HuH-7.5 (cell line): ENCODE measurements around the gene CASKIN2.

ENCODE experiments used
- DNase-seq: peaks from one replicate; pipeline ENCODE4 v3.0.0; 2011; ENCODE audit warnings: low spot score

The CASKIN2 gene

GRCh38 chr17:75505152-75505409 is 10.3 kb downstream of the CASKIN2 start:
- no peak for DNase-seq

GRCh38 chr17:75504347-75505151 is 10.8 kb downstream of the CASKIN2 start:
- DNase-seq = peak; percentile 95

GRCh38 chr17:75503976-75504346 is 11.4 kb downstream of the CASKIN2 start:
- no peak for DNase-seq

- no peak for DNase-seq
Measured at GRCh38 chr17:75503337-75503950, 11.9 kb downstream of the CASKIN2 start.

GRCh38 chr17:75502721-75503329 is 12.5 kb downstream of the CASKIN2 start:
- no peak for DNase-seq

- DNase-seq = no peak
Measured at GRCh38 chr17:75502072-75502720, 13.1 kb downstream of the CASKIN2 start.

GRCh38 chr17:75501378-75502071 is 13.8 kb downstream of the CASKIN2 start:
- DNase-seq = no peak

GRCh38 chr17:75500419-75501216 is 14.7 kb downstream of the CASKIN2 start:
- DNase-seq = no peak

GRCh38 chr17:75499313-75500022 is 15.9 kb downstream of the CASKIN2 start:
- no peak for DNase-seq

- DNase-seq = no peak
Measured at GRCh38 chr17:75498726-75499213, 16.6 kb downstream of the CASKIN2 start.

- DNase-seq = no peak
Measured at GRCh38 chr17:75498039-75498725, 17.2 kb downstream of the CASKIN2 start.

- DNase-seq = no peak
Measured at GRCh38 chr17:75496005-75496404, 19.3 kb downstream of the CASKIN2 start.

- no peak for DNase-seq
Measured at GRCh38 chr17:75494326-75494877, 20.9 kb downstream of the CASKIN2 start.

GRCh38 chr17:75493476-75494129 is 21.7 kb downstream of the CASKIN2 start:
- DNase-seq = no peak

GRCh38 chr17:75492555-75493168 is 22.7 kb downstream of the CASKIN2 start:
- no peak for DNase-seq

- DNase-seq = no peak
Measured at GRCh38 chr17:75491680-75492079, 23.7 kb downstream of the CASKIN2 start.

- DNase-seq = no peak
Measured at GRCh38 chr17:75490953-75491649, 24.2 kb downstream of the CASKIN2 start.

- no peak for DNase-seq
Measured at GRCh38 chr17:75490173-75490743, 25.1 kb downstream of the CASKIN2 start.
